ENCODE results near the gene NEDD4.

GRCh38 chr15:55853134-55853533, 140.3 kb downstream of the NEDD4 start:
- TF ChIP-seq REST (IDR thresholded peaks at IDR 0.05; ENCODE audit: insufficient read depth in 1 of 2, low read depth in 2 of 2, low read length in 2 of 2): no peak
- no peak for TF ChIP-seq POLR2AphosphoS5 (IDR thresholded peaks at IDR 0.05; ENCODE audit: low read depth, low read length)

All from PFSK-1 (cell line).